HG03558 (cell line): ENCODE measurements around the gene OR10J5.

Experiments used
- ATAC-seq: cut with Tn5 transposase; IDR thresholded peaks from one replicate; pipeline ENCODE4 v1.9.1; 2021; ENCODE audit warnings: moderate number of reproducible peaks; ENCODE audit not compliant: unreplicated experiment; ENCODE audit errors: extremely low read depth

The OR10J5 gene

DNA sequence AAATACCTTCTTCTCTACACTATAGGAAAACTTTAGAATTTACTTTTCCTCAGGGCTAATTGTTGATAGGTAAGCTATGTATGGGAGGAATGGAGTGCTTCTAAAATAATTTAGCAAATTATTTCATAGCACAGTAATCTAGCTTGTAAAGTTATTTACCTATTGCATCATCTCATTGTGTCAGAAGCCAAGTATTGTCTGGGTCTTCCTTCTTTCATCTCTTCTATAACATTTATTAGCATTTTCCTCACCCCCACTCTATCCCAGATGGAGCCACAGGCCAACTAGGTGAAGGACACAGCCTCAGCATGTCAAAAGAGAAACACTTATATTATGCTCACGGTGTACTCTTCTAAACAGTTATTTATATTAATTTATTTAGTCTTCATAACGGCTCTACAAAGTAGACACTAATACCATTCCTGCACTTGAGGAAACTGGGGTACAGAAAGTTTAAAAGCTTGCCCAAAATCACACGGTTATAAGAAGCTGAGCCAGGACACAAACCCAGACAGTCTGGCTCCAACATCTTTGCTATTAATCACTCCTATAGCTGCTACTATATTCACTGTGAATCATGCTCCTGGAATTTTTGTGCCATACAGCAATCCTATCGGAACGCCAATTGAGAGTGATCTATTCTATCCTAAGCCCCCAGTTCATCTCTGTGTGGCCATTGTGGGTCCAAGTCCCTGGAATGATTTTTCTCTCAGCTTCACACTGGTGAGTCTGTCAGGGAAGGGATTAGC lies 43.1 kb downstream of the OR10J5 start:
- no peak for ATAC-seq
